AG04450 (cell line): ENCODE data around the gene ATP1B3. TPM values are rescaled to one million over a fixed set of nuclear protein-coding genes. Genes with fewer than 3 reads are reported as not detected.

Experiments used
- CTCF ChIA-PET: fragments of 300-600, 350-600 bp; formaldehyde crosslinking; extraction: SDS; loops from one replicate; lab custom pipeline; 2022; ENCODE audit warnings: antibody characterized with exemption, inconsistent platforms; lab: Charles Lee
- POLR2A ChIA-PET: fragments of 350-600 bp; formaldehyde crosslinking; extraction: SDS; loops from one replicate; lab custom pipeline; 2021; ENCODE audit warnings: antibody characterized with exemption, inconsistent platforms; lab: Yijun Ruan, JAX
- DNase-seq: peaks from one replicate; pipeline ENCODE4 v3.0.0-alpha.2; 2011; ENCODE audit warnings: low read depth, low spot score
- H3K27ac ChIP-seq: one replicate; pipeline ENCODE4 v1.5.1; 2012; ENCODE audit warnings: low read depth, low read length, control low read depth
- H3K27me3 ChIP-seq: one replicate; pipeline ENCODE4 v1.6.0; 2012; ENCODE audit warnings: low read length; ENCODE audit not compliant: control insufficient read depth, insufficient read depth
- H3K4me3 ChIP-seq: 2 replicates; pipeline ENCODE4 v1.5.1; 2011; ENCODE audit warnings: mild to moderate bottlenecking, low read depth, low read length, control low read depth
- H3K9me3 ChIP-seq: 2 replicates; pipeline ENCODE4 v1.5.1; 2012; ENCODE audit warnings: low read length; ENCODE audit not compliant: control insufficient read depth, insufficient read depth
- polyA plus RNA-seq: library from polyadenylated mRNA; depleted of rRNA; stranded (reverse); fragments of >200 nt; gene quantifications from 2 replicates; pipeline ENCODE4 v1.2.3, GENCODE V29; 2011
- TF ChIP-seq, protein P1 (sequence below): IDR thresholded peaks from 2 replicates; pipeline ENCODE4 v1.5.1; 2011; ENCODE audit warnings: low read depth, low read length, control low read depth, inconsistent platforms

The ATP1B3 gene
- polyA plus RNA-seq, 1 experiment: 199 TPM

DNA sequence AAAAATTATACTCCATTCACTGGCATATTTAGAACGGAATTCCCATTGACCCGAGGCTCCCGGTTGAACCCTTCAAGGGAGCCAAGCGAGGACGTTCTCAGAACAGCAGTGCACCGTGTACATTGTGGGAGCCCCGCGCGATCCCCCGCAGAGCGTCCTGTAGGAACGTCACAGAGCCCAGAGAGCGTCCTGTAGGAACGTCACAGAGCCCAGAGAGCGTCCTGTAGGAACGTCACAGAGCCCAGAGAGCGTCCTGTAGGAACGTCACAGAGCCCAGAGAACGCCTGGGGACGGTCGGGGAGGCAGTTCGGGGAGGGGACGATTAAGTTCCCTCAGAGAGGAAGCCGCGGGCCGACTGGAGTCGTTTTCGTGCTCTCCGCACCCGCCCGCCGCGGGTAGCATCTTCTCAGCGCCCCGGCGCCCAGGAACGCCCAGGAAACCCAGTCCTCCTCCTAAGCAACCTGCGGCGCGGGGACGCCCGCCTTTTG, 506 bp upstream of the ATP1B3 start:
- H3K9me3 ChIP-seq: no peaks in the 10 kb centered on the region; the same call in 1 of the 2 replicates
- H3K27ac ChIP-seq: peak overlapping the region; percentile 96
- H3K27me3 ChIP-seq: no peaks in the 10 kb centered on the region
- H3K4me3 ChIP-seq: peak overlapping the region; percentile 79
- POLR2A ChIA-PET: interaction anchor here (0.9 to 1.1 kb wide), 3 partner anchors 19 to 137 kb away, joined by 4 to 6 read pairs (median 5); no protein-coding TSS in a partner anchor
- no peak for DNase-seq
- CTCF ChIA-PET: interaction anchor here (0.6 to 4.1 kb wide), 33 partner anchors 9 to 644 kb away, joined by 3 to 36 read pairs (median 5); partner anchors contain the start of genes PXYLP1 and RNF7
- TF ChIP-seq, protein P1, sequence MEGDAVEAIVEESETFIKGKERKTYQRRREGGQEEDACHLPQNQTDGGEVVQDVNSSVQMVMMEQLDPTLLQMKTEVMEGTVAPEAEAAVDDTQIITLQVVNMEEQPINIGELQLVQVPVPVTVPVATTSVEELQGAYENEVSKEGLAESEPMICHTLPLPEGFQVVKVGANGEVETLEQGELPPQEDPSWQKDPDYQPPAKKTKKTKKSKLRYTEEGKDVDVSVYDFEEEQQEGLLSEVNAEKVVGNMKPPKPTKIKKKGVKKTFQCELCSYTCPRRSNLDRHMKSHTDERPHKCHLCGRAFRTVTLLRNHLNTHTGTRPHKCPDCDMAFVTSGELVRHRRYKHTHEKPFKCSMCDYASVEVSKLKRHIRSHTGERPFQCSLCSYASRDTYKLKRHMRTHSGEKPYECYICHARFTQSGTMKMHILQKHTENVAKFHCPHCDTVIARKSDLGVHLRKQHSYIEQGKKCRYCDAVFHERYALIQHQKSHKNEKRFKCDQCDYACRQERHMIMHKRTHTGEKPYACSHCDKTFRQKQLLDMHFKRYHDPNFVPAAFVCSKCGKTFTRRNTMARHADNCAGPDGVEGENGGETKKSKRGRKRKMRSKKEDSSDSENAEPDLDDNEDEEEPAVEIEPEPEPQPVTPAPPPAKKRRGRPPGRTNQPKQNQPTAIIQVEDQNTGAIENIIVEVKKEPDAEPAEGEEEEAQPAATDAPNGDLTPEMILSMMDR: no peak

DNA sequence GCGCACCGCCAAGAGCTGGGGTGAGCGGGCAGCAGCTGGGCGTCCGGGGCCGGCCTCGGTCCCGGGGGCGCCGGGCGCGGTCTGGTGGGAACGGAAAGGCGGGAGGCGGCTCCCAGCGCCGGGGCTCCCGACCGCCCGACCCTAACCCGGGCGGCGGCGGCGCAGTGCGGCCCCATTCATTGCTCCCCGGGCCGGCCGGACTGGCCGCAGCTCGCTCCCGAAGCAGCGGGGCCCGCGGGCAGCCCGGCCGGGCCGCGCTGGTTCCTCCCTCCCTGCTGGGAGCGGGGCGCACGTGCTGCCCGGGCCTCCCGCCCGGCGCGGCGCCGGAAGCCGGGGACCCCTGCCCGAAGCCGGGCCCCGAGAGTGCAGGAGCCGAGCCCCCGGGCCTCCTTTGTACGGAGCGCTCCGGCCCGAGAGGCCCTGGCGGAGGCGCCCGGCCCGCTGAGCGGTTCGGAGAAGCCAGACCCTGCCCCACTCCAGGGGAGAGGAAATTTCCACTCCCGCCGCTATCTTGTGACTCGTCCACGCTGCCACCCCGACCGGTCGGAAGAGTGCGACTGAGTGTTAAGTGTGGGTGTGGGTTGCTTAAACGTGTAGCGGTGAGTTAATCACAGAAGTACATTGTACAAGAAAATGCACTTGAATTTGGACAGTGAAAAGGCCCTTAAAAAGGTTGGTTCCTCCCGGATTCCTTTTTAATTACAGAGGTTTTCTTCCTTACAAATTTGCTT, 613 bp downstream of the ATP1B3 start:
- ChIA-PET CTCF (interaction anchor here (0.7 to 4.1 kb wide), 3 partner anchors 37 to 572 kb away, joined by 4 to 31 read pairs (median 8); partner anchors contain the start of gene RNF7), POLR2A (interaction anchor here (0.5 to 1.3 kb wide), 11 partner anchors 18 to 645 kb away, joined by 3 to 8 read pairs (median 4); partner anchors contain the start of gene PXYLP1)
- no peaks in the 10 kb centered on the region for H3K27me3 ChIP-seq
- DNase-seq: no peak
- H3K4me3 ChIP-seq: peak overlapping the region; percentile 76
- H3K27ac ChIP-seq: peak overlapping the region; percentile 69
- TF ChIP-seq, protein P1: no peak
- H3K9me3 ChIP-seq: no peaks in the 10 kb centered on the region; the same call in 1 of the 2 replicates

DNA sequence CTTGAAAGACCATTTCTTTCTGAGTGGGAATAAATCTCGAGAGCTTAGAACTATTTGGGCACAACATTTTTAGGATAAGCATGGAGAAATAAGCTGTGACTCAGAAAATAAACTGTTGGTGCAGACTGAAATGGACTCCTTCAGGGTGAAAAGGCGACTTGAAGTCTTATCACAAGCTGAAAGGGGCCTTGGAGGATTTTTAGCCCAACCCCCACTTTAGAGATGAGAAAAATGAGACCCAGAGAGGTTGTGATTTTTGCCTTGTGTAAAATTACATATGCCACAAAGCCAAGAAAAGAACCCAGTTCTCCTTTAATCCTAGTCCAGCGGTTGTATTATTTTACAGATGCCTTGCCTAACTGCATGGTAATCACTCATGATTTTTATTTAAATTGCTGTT, 1.5 kb downstream of the ATP1B3 start:
- TF ChIP-seq, protein P1: no peak
- Histone ChIP-seq H3K27me3 (no peaks in the 10 kb centered on the region), H3K9me3 (no peaks in the 10 kb centered on the region; the same call in 1 of the 2 replicates), H3K27ac (no peak overlapping the region), H3K4me3 (peak overlapping the region; percentile 76)
- DNase-seq: no peak
- ChIA-PET CTCF (interaction anchor here (0.6 to 4.1 kb wide), 5 partner anchors 36 to 573 kb away, joined by 3 to 31 read pairs (median 4); partner anchors contain the start of gene RNF7), POLR2A (interaction anchor here (0.5 to 1.3 kb wide), 8 partner anchors 17 to 646 kb away, joined by 3 to 8 read pairs (median 3); partner anchors contain the start of gene PXYLP1)

DNA sequence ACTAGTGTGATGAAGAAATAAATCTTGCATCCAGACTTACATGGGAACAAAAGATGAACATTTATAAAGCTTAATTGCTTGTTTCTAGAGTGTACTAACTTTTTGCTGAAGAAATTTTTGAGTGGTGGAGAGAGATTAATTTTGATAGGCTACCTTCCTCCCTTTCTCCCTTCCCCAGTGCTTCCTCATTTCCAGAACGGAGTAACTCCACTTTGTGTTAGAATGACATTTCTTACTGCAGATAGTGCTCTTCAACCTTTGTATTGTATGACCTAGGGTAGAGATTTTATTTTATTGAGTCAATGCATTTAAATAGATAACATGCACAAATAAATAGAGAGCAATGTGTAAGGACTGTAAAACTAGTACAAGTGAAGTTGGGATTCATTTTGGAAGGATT, 1.9 kb downstream of the ATP1B3 start:
- POLR2A ChIA-PET: interaction anchor here (0.6 to 1.1 kb wide), 3 partner anchors 16 to 46 kb away, joined by 3 to 7 read pairs (median 3); no protein-coding TSS in a partner anchor
- Histone ChIP-seq H3K9me3 (no peaks in the 10 kb centered on the region; the same call in 1 of the 2 replicates), H3K4me3 (peak overlapping the region; percentile 76), H3K27ac (no peak overlapping the region), H3K27me3 (no peaks in the 10 kb centered on the region)
- TF ChIP-seq, protein P1: no peak
- CTCF ChIA-PET: interaction anchor here (0.6 to 4.1 kb wide), 4 partner anchors 36 to 302 kb away, joined by 3 to 31 read pairs (median 6); partner anchors contain the start of gene RNF7
- DNase-seq: no peak
